HAP-1 (cell line): ENCODE data around the gene TBL2.
"Not testable (repeated sequence)": the region's sequence is repeated elsewhere in the genome, so short reads cannot be mapped to it uniquely, and the experiment has no call there.

Experiments used
- DNase-seq, 2 experiments: peaks; one replicate each; pipeline ENCODE4 v3.0.0-alpha.2; 2016 to 2020; ENCODE audit warnings: low spot score in 2 of 2
- H3K27me3 ChIP-seq: fragments of 250-450 bp; sonication (Bioruptor Pico); 2 replicates; pipeline ENCODE4 v1.5.1; 2020; ENCODE audit warnings: low read depth, mild to moderate bottlenecking, moderate library complexity
- H3K36me3 ChIP-seq: fragments of 250-450 bp; sonication (Bioruptor Pico); replicated peaks from 2 replicates; pipeline ENCODE4 v1.5.1; 2020; ENCODE audit warnings: mild to moderate bottlenecking
- H3K4me1 ChIP-seq: fragments of 250-450 bp; sonication (Bioruptor Pico); 2 replicates; pipeline ENCODE4 v1.5.1; 2020; ENCODE audit warnings: mild to moderate bottlenecking
- H3K4me3 ChIP-seq: fragments of 250-450 bp; sonication (Bioruptor Pico); 2 replicates; pipeline ENCODE4 v1.5.1; 2020; ENCODE audit warnings: mild to moderate bottlenecking, moderate library complexity
- H3K9me3 ChIP-seq: fragments of 250-450 bp; sonication (Bioruptor Pico); 2 replicates; pipeline ENCODE4 v1.5.1; 2020; ENCODE audit warnings: mild to moderate bottlenecking, moderate library complexity
- in situ Hi-C: fragments of 300-500 bp; cut with MboI; formaldehyde crosslinking; loops from 3 replicates; pipeline ENCODE4 v1.14.3; 2020; ENCODE audit warnings: low sequenced_read_pairs, inconsistent platforms, mixed read lengths

The TBL2 gene

GRCh38 chr7:73578342-73579128 lies at the start of gene TBL2:
Gene TBL2, minus strand, starts transcription at chr7:73578579. Its CDS starts 30 bp downstream, at chr7:73578549.
- peak; percentile 99 for DNase-seq
- peaks cover 32% of the 10 kb centered on the region for H3K36me3 ChIP-seq
- H3K4me3 ChIP-seq: peak within 1 kb of the TSS; percentile 85
- H3K4me1 ChIP-seq: peaks cover 9% of the 10 kb centered on the region
- in situ Hi-C loops: no loop called here
- no peaks in the 10 kb centered on the region for H3K9me3 ChIP-seq
- H3K27me3 ChIP-seq: no peaks in the 10 kb centered on the region

- Histone ChIP-seq H3K9me3 (no peaks in the 10 kb centered on the region), H3K27me3 (peaks cover 6% of the 10 kb centered on the region; the same call in 1 of the 2 replicates), H3K4me1 (no peaks in the 10 kb centered on the region), H3K36me3 (no peaks in the 10 kb centered on the region), H3K4me3 (no peak overlapping the region)
- in situ Hi-C loops: no loop called here
- no peak for DNase-seq
Measured at GRCh38 chr7:73626814-73627213, 48.4 kb upstream of the TBL2 start.

- Histone ChIP-seq H3K27me3 (peaks cover 6% of the 10 kb centered on the region; the same call in 1 of the 2 replicates), H3K9me3 (no peaks in the 10 kb centered on the region), H3K4me3 (no peak overlapping the region), H3K4me1 (no peaks in the 10 kb centered on the region), H3K36me3 (no peaks in the 10 kb centered on the region)
- DNase-seq: no peak
- in situ Hi-C loops: no loop called here
Measured at GRCh38 chr7:73625276-73625675, 46.9 kb upstream of the TBL2 start.

GRCh38 chr7:73624669-73625001 lies 46.3 kb upstream of the TBL2 start:
- Histone ChIP-seq H3K36me3 (no peaks in the 10 kb centered on the region), H3K27me3 (peaks cover 6% of the 10 kb centered on the region; the same call in 1 of the 2 replicates), H3K9me3 (no peaks in the 10 kb centered on the region), H3K4me3 (no peak overlapping the region), H3K4me1 (no peaks in the 10 kb centered on the region)
- in situ Hi-C loops: no loop called here
- no peak for DNase-seq

- DNase-seq: peak in 1 of 2 experiments; percentile 63
- in situ Hi-C loops: no loop called here
- no peak within 1 kb of the TSS for H3K4me3 ChIP-seq
Measured at GRCh38 chr7:73623798-73624668, 45.7 kb upstream of the TBL2 start, which contains the start of gene MLXIPL. Gene MLXIPL, minus strand, starts transcription at chr7:73624522. Its CDS starts 30 bp downstream, at chr7:73624492.

GRCh38 chr7:73622909-73623797 lies 44.8 kb upstream of the TBL2 start:
- Histone ChIP-seq H3K27me3 (no peaks in the 10 kb centered on the region), H3K4me1 (no peaks in the 10 kb centered on the region), H3K9me3 (no peaks in the 10 kb centered on the region), H3K36me3 (no peaks in the 10 kb centered on the region), H3K4me3 (no peak overlapping the region)
- in situ Hi-C loops: no loop called here
- DNase-seq: no peak

More at GRCh38 chr7:73623798-73624668, 45.7 kb upstream of the TBL2 start, which contains the start of gene MLXIPL:
- Histone ChIP-seq H3K4me1 (no peaks in the 10 kb centered on the region), H3K36me3 (no peaks in the 10 kb centered on the region), H3K27me3 (peaks cover 6% of the 10 kb centered on the region; the same call in 1 of the 2 replicates), H3K9me3 (no peaks in the 10 kb centered on the region)

- no peaks in the 10 kb centered on the region for H3K9me3 ChIP-seq
- H3K4me1 ChIP-seq: no peaks in the 10 kb centered on the region
- DNase-seq: no peak
- no peaks in the 10 kb centered on the region for H3K36me3 ChIP-seq
- no peaks in the 10 kb centered on the region for H3K27me3 ChIP-seq
- H3K4me3 ChIP-seq: no peak overlapping the region
- in situ Hi-C loops: no loop called here
Measured at GRCh38 chr7:73622527-73622908, 44.1 kb upstream of the TBL2 start.

GRCh38 chr7:73621168-73622063 lies 43.0 kb upstream of the TBL2 start:
- in situ Hi-C loops: no loop called here
- no peak for DNase-seq
- no peaks in the 10 kb centered on the region for H3K9me3 ChIP-seq
- no peaks in the 10 kb centered on the region for H3K4me1 ChIP-seq
- no peaks in the 10 kb centered on the region for H3K27me3 ChIP-seq
- H3K36me3 ChIP-seq: no peaks in the 10 kb centered on the region
- no peak overlapping the region for H3K4me3 ChIP-seq

- DNase-seq, H3K36me3 ChIP-seq, H3K4me1 ChIP-seq, H3K4me3 ChIP-seq, H3K27me3 ChIP-seq, in situ Hi-C loops, H3K9me3 ChIP-seq: not testable (repeated sequence)
Measured at GRCh38 chr7:73619394-73619793, 41.0 kb upstream of the TBL2 start.

GRCh38 chr7:73618538-73618937 lies 40.2 kb upstream of the TBL2 start:
- Histone ChIP-seq H3K36me3 (no peaks in the 10 kb centered on the region), H3K4me3 (no peak overlapping the region), H3K9me3 (no peaks in the 10 kb centered on the region), H3K27me3 (no peaks in the 10 kb centered on the region), H3K4me1 (no peaks in the 10 kb centered on the region)
- DNase-seq: no peak
- in situ Hi-C loops: no loop called here

- H3K4me3 ChIP-seq, H3K4me1 ChIP-seq, H3K27me3 ChIP-seq, H3K9me3 ChIP-seq, DNase-seq, in situ Hi-C loops, H3K36me3 ChIP-seq: not testable (repeated sequence)
Measured at GRCh38 chr7:73617520-73617919, 39.1 kb upstream of the TBL2 start.

GRCh38 chr7:73615886-73616285 lies 37.5 kb upstream of the TBL2 start:
- Histone ChIP-seq H3K4me1 (no peaks in the 10 kb centered on the region; the same call in 1 of the 2 replicates), H3K36me3 (no peaks in the 10 kb centered on the region), H3K4me3 (no peak overlapping the region), H3K9me3 (no peaks in the 10 kb centered on the region), H3K27me3 (no peaks in the 10 kb centered on the region)
- in situ Hi-C loops: no loop called here
- DNase-seq: no peak
